Ishikawa (cell line): ENCODE measurements around the gene NTNG1.

ENCODE experiments used
- CEBPB ChIP-seq: IDR thresholded peaks from 2 replicates; pipeline ENCODE4 v1.6.1; 2012
- CREB1 ChIP-seq: IDR thresholded peaks from 2 replicates; pipeline ENCODE4 v1.6.1; 2012; ENCODE audit warnings: low read depth
- EGR1 ChIP-seq: IDR thresholded peaks from 2 replicates; pipeline ENCODE4 v1.6.1; 2012
- EP300 ChIP-seq: IDR thresholded peaks from 2 replicates; pipeline ENCODE4 v1.6.1; 2012; ENCODE audit warnings: borderline replicate concordance
- FOXM1 ChIP-seq: IDR thresholded peaks from 2 replicates; pipeline ENCODE4 v1.6.1; 2012; ENCODE audit warnings: low read depth, borderline replicate concordance
- NFIC ChIP-seq: IDR thresholded peaks from 2 replicates; pipeline ENCODE4 v1.6.1; 2012
- RAD21 ChIP-seq: IDR thresholded peaks from 2 replicates; pipeline ENCODE4 v1.6.1; 2012; ENCODE audit warnings: low read depth
- TAF1 ChIP-seq: IDR thresholded peaks from 2 replicates; pipeline ENCODE4 v1.6.1; 2012; ENCODE audit warnings: low read depth, mild to moderate bottlenecking
- TCF12 ChIP-seq: IDR thresholded peaks from 2 replicates; pipeline ENCODE4 v1.6.1; 2012; ENCODE audit warnings: low read depth
- TEAD4 ChIP-seq: IDR thresholded peaks from 2 replicates; pipeline ENCODE4 v1.6.1; 2012
- YY1 ChIP-seq: IDR thresholded peaks from 2 replicates; pipeline ENCODE4 v1.6.1; 2012; ENCODE audit warnings: low read depth
- ZBTB7A ChIP-seq: IDR thresholded peaks from 2 replicates; pipeline ENCODE4 v1.6.1; 2012; ENCODE audit warnings: low read depth
- TF ChIP-seq, protein P1 (sequence below): IDR thresholded peaks from 2 replicates; pipeline ENCODE4 v1.6.1; 2012; ENCODE audit warnings: low read depth, mild to moderate bottlenecking
- TF ChIP-seq, protein P2 (sequence below): IDR thresholded peaks from 2 replicates; pipeline ENCODE4 v1.6.1; 2012
- TF ChIP-seq, protein P3 (sequence below): IDR thresholded peaks from 2 replicates; pipeline ENCODE4 v1.6.1; 2012

NTNG1 gene

DNA sequence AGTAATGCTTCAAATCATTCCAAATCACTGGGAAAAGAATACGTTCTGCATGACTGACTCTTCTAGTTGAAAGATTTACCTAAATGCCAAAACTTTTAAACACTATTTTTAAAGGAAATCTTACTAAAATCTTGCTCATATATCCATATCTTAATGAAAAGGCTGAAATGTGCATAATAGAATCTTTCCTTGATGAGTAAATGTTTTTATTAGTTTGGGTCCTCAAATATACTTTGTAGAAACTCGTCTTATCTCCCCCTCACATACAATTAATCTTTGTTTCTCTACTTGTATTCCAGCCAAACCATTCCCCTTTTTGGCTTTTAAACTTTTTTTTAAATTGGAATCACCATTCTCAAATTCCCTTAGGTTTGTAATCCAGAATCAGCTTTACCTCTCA, 110.2 kb downstream of the NTNG1 start:
- TF ChIP-seq, protein P1, sequence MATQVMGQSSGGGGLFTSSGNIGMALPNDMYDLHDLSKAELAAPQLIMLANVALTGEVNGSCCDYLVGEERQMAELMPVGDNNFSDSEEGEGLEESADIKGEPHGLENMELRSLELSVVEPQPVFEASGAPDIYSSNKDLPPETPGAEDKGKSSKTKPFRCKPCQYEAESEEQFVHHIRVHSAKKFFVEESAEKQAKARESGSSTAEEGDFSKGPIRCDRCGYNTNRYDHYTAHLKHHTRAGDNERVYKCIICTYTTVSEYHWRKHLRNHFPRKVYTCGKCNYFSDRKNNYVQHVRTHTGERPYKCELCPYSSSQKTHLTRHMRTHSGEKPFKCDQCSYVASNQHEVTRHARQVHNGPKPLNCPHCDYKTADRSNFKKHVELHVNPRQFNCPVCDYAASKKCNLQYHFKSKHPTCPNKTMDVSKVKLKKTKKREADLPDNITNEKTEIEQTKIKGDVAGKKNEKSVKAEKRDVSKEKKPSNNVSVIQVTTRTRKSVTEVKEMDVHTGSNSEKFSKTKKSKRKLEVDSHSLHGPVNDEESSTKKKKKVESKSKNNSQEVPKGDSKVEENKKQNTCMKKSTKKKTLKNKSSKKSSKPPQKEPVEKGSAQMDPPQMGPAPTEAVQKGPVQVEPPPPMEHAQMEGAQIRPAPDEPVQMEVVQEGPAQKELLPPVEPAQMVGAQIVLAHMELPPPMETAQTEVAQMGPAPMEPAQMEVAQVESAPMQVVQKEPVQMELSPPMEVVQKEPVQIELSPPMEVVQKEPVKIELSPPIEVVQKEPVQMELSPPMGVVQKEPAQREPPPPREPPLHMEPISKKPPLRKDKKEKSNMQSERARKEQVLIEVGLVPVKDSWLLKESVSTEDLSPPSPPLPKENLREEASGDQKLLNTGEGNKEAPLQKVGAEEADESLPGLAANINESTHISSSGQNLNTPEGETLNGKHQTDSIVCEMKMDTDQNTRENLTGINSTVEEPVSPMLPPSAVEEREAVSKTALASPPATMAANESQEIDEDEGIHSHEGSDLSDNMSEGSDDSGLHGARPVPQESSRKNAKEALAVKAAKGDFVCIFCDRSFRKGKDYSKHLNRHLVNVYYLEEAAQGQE = no peak
- TF ChIP-seq, protein P2, sequence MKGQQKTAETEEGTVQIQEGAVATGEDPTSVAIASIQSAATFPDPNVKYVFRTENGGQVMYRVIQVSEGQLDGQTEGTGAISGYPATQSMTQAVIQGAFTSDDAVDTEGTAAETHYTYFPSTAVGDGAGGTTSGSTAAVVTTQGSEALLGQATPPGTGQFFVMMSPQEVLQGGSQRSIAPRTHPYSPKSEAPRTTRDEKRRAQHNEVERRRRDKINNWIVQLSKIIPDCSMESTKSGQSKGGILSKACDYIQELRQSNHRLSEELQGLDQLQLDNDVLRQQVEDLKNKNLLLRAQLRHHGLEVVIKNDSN = no peak
- TF ChIP-seq TAF1 = no peak

DNA sequence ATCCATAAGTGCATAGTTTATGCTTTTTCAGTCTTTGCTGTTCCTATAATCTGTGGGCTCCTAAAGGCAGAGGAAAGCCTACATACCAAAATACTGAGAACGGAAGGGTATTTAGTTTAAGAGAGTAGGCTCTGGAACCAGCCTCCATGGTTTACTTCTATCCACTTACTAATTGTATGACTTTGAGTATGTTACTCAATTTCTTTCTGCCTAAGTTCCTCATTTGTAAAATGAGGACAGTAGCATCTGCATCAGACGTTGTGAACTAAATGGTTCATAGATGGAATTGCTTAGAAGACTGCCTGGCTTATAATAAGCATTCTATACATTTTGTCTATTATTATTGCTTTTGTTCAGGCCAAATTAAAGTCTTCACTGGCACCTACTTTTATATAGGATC, 111.0 kb downstream of the NTNG1 start:
- TF ChIP-seq CEBPB (no peak), EGR1 (no peak)

DNA sequence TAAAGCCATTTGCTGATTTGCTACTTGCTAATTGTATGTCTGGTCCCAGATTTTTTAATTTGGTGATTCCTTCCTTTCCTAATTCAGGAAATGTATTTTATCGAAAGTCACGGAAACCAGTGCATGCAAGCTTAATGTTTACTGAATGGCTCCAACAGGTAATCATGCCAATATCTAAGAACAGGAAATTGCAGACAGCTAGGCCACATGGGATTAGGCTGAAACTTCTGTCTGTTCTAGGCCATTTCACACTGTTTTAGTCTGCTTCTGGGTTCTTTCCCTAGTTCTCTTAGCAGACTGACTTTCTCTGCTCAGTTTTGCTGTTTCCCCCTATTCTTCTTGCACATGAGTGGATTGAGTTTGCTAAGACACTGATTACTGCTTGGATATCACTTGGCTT, 111.4 kb downstream of the NTNG1 start:
- TF ChIP-seq TCF12 (no peak), CEBPB (no peak), FOXM1 (no peak), EP300 (no peak), TEAD4 (no peak)
- TF ChIP-seq, protein P3, sequence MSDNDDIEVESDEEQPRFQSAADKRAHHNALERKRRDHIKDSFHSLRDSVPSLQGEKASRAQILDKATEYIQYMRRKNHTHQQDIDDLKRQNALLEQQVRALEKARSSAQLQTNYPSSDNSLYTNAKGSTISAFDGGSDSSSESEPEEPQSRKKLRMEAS = no peak

DNA sequence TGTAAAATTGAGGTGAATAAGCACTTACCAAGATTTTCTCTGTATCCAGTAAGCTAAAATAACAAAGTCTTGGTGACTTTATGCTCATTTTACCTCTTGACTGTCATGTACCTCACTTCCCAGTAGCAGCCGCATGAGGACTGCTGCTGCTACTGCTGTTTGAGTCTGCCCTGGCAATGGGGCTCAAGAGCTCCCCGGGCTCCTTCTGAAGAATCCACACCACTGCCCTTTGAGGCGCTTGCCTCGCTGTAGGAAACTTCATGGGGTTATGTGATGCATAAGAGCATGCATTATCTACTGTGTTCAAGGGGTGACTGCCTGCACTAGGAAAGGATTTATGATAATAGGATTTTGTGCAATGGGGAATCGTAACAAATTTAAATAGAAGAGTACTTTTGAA, 113.5 kb downstream of the NTNG1 start:
- TF ChIP-seq, protein P1 = no peak
- TF ChIP-seq TCF12 (no peak), EP300 (no peak), CEBPB (no peak), RAD21 (no peak), TEAD4 (no peak), FOXM1 (no peak), NFIC (no peak), ZBTB7A (no peak), CREB1 (no peak), EGR1 (no peak)
- TF ChIP-seq, protein P2 = no peak

DNA sequence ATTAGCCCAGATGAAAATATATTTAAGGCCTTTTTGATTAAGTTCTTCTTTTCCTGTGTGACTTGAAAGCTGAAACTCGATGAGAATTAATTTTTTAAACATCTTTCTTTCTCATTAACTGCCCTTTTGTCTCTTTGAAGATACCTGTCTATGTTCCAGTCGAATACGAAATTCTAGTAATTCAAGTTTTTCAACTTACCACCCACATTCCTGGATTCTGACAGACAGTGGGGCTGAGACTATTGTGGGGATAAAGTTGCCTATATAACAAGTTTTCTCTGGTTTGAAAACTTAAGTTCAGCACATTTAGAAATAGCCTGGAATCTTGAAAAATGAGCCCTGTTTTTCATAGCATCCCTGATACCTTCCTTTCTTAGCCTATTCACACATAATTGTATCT, 114.6 kb downstream of the NTNG1 start:
- TF ChIP-seq TEAD4 = peak; percentile 64
- no peak for TF ChIP-seq CEBPB
- no peak for TF ChIP-seq FOXM1
- TF ChIP-seq CREB1 = no peak
- TF ChIP-seq YY1 = no peak

DNA sequence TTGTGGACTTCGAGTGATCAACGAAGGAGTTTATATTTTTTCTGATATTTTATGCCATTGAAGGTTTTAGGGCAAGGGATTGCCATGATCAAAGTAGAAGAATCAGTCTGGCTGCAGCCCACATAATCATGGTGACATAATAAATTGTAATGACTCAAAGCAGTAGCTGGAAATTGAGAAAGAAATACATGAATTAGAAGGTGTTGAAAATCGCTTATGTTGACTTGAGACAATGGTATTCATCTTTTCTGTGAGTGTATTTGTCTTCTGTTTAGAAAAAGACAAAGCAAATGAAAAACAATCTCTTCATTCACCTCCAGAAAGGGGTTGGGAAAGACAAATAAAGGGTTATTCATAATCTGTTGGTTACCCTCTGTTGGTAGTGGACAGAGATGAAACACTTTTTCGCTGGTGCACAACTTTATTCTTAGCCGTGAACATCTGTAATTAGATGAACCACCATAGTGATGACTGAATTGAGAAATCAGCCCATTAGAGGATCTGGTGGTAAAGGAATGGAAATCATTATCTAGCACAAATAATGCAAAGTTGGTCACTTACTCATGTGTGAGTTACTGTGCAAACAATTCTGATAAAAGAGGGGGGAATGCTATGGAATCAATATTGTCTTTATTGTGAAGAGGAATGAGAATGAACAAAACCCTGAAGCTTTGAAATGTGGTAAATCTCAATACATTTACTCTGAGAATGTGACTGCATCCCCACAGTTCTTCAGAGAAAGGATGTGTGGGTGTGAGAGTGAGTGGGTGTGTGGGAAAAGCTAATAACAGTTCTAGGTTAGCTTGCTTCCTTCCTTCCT, 121.8 kb downstream of the NTNG1 start:
- TF ChIP-seq NFIC = no peak
- no peak for TF ChIP-seq FOXM1
- TF ChIP-seq, protein P2 = no peak
- no peak for TF ChIP-seq YY1
- TF ChIP-seq EGR1 = no peak
- no peak for TF ChIP-seq TEAD4
- TF ChIP-seq EP300 = no peak
- TF ChIP-seq ZBTB7A = no peak
- no peak for TF ChIP-seq TAF1
- no peak for TF ChIP-seq CREB1
- TF ChIP-seq, protein P1 = no peak
- no peak for TF ChIP-seq RAD21
- TF ChIP-seq, protein P3 = no peak
